Testis (tissue), 2 donors: ENCODE measurements around the gene HOXB7.

Source experiments
- POLR2A ChIP-seq: fragments of 450-650 bp; IDR thresholded peaks from one replicate; pipeline ENCODE4 v1.6.1; 2017; ENCODE audit warnings: antibody characterized with exemption, mild to moderate bottlenecking, moderate library complexity
- TF ChIP-seq, protein P1 (sequence below), 3 experiments: fragments of 450-650 bp in 2 of 3; fragments of 200-600 bp in 1 of 3; sonication (generic) in 1 of 3; IDR thresholded peaks; one replicate each; pipeline ENCODE4 v1.5.1; 2016 to 2019; ENCODE audit warnings: antibody characterized with exemption in 3 of 3, mild to moderate bottlenecking in 2 of 3, moderate library complexity in 1 of 3

DNA sequence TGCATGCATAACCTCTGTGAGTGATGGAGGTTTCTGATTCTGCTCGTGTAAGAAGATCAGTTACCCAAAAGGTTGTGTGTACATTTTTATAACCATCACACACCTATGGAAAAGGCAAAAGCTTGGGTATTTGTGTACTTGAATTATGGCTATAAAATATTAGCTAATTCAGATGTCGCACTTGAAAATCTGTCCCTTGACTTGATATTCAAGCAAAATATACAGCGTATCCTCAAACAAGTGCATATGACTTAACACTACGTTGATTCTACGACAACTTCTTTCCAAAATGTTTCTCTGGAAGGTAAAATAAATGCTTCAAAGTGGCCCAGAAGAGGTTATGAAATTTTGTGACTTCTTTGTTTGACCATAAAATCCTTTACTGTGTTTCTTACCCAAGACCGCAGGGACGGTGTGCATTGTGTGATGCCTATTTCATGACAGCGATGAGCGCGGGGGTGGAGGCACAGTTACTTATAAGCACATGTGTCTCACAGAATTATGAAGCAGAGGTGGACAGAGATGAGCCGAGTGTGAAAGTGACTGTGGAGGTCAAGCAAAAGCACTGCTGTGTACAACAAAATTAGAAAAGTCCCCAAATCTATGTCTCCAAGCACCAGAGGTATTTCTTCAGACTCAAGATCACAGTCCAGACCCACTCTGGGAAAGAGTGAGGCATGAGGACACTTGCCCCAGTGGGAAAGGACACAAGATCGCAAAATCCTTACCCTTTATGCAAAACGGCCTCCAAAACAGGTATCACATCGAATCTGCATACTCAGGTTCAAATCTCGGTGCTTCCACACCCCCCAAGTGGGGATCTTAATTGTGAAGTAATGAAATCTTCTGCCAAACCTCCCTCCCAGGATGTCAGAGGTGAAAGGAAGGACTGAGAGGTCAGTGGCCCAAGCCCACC, 19.4 kb upstream of the HOXB7 start:
- TF ChIP-seq, protein P1, sequence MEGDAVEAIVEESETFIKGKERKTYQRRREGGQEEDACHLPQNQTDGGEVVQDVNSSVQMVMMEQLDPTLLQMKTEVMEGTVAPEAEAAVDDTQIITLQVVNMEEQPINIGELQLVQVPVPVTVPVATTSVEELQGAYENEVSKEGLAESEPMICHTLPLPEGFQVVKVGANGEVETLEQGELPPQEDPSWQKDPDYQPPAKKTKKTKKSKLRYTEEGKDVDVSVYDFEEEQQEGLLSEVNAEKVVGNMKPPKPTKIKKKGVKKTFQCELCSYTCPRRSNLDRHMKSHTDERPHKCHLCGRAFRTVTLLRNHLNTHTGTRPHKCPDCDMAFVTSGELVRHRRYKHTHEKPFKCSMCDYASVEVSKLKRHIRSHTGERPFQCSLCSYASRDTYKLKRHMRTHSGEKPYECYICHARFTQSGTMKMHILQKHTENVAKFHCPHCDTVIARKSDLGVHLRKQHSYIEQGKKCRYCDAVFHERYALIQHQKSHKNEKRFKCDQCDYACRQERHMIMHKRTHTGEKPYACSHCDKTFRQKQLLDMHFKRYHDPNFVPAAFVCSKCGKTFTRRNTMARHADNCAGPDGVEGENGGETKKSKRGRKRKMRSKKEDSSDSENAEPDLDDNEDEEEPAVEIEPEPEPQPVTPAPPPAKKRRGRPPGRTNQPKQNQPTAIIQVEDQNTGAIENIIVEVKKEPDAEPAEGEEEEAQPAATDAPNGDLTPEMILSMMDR (IDR thresholded peaks at IDR 0.05) = no peak
- TF ChIP-seq POLR2A = no peak
